GM21390 (cell line): ENCODE results near the gene EIF1B.

Experiments used
- ATAC-seq: cut with Tn5 transposase; IDR thresholded peaks from one replicate; pipeline ENCODE4 v1.9.1; 2021; ENCODE audit not compliant: unreplicated experiment

Gene EIF1B

DNA sequence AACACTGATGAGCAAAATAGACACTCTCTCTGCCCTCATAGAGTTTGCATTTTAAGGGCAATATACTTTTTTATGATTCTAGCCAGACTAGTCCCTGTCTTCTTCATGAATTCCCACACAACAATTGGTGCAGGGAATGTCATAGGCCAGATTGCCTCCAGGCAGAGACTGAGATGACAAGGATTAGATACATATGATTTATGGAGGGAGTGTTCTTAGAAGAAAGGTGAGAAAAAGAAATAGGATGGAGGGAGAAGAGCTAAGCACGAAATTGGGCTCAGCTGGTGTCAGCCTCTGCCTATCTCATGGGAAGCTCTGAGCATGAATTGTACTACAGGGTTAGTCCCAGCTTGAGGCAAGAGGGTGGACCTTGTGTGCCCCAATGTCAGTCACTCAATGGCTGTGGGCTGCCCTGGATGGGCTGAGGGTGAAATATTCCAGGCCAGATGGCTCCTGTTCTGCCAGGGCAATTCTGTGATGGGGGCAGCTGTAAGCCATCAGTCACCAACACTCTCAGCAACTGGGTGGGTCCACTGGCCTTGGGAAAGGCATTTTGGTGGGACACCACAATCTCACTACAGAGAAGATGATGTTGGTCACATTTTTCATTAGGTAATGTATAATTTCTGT lies 31.1 kb downstream of the EIF1B start:
- no peak for ATAC-seq

DNA sequence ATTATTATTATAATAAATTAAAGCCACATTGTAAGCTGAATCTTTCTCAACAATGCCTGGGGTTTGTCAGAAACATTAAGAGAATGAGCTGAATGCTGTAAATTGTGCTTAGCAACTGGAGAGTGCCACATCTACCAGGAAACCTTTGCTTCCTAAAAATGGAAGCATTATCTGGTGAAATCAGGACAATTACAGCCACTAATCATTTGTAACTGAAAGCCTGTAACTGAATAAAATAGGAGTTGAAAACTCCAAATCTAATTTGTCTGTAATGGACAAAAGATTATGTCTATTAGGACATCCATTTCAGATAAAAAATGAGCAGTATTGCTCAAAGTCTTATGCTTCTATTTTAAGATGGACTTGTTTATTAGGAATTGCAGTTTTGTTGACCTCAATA lies 32.2 kb downstream of the EIF1B start:
- ATAC-seq, result no peak

DNA sequence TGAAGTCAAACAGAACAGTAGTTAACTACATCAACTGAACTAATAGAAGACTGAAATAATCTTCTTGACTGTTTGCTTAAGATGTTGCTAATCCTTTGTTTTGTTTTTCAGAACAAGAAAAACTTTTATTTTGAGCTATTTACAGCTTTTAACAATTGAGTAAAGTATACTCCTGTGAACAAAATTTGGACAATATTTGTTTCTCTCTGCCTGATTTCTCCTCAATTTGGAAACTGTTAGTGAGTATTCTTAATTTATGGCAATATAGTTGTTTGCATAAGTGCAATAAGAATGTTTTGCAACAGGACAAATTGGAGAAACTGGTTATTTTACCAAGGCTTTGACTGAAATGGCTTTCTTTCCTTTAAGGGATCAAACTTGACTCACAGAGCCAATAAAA lies 41.0 kb downstream of the EIF1B start:
- ATAC-seq, result no peak

DNA sequence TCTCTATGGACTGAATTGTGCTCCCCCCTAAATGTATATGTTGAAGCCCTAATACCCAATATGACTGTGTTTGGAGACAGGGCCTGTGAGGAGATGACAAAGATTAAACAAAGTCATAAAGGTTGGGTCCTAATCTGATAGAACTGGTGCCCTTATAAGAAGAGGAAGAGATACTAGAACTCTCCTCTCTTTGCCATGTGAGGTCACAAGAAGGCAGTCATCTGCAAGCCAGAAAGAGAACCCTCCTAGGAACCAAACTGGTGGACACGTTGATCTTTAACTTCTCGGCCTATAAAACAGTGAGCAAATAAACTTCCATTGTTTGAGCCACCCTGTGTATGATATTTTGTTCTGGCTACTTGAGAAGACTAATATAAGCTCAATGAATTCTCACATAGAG lies 45.9 kb downstream of the EIF1B start:
- no peak for ATAC-seq

DNA sequence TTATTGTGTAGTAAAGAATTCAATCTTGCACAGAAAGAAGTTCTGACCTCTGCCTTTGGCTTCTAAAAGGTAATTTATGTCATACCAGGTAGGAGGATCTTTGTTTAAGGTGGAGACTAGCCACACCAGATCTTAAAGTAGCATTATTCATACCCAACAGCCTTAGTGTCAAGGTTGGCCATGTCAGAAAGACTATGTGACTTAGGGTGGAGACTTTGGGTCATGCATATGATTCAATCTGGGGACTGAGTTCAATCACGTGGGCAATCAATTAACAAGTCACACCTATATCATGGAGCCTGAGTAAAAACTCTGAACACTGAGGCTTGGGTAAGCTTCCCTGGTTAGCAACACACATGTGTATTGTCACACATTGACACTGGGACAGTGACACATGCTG lies 48.9 kb downstream of the EIF1B start:
- ATAC-seq, result no peak
